Parathyroid adenoma (tissue), 2 donors: ENCODE data around the gene SYT15.

Source experiments
- H2AFZ ChIP-seq: fragments of 300-600 bp; sonication (generic); one replicate; pipeline ENCODE4 v1.7.0; 2017; ENCODE audit warnings: antibody characterized with exemption, mild to moderate bottlenecking
- H3K27ac ChIP-seq: fragments of 300-600 bp; sonication (generic); one replicate; pipeline ENCODE4 v1.7.0; 2017
- H3K27me3 ChIP-seq: fragments of 300-600 bp; sonication (generic); one replicate; pipeline ENCODE4 v1.7.0; 2017; ENCODE audit warnings: low read length; ENCODE audit not compliant: control insufficient read depth, insufficient read depth
- H3K36me3 ChIP-seq: fragments of 300-600 bp; sonication (generic); one replicate; pipeline ENCODE4 v1.7.0; 2017; ENCODE audit warnings: low read length; ENCODE audit not compliant: control insufficient read depth, insufficient read depth
- H3K4me1 ChIP-seq: fragments of 300-600 bp; sonication (generic); one replicate; pipeline ENCODE4 v1.7.0; 2017; ENCODE audit warnings: control low read depth
- H3K4me2 ChIP-seq: fragments of 300-600 bp; sonication (generic); one replicate; pipeline ENCODE4 v1.7.0; 2017; ENCODE audit warnings: low read length
- H3K4me3 ChIP-seq: fragments of 300-600 bp; sonication (generic); one replicate; pipeline ENCODE4 v1.7.0; 2017; ENCODE audit warnings: low read depth, low read length
- H3K79me2 ChIP-seq: fragments of 300-600 bp; sonication (generic); one replicate; pipeline ENCODE4 v1.7.0; 2017; ENCODE audit warnings: control low read depth
- H3K9ac ChIP-seq: fragments of 300-600 bp; sonication (generic); one replicate; pipeline ENCODE4 v1.7.0; 2017; ENCODE audit warnings: mild to moderate bottlenecking
- H3K9me3 ChIP-seq: fragments of 300-600 bp; sonication (generic); one replicate; pipeline ENCODE4 v1.7.0; 2017; ENCODE audit warnings: low read length; ENCODE audit not compliant: control insufficient read depth
- CTCF ChIP-seq: fragments of 300-600 bp; sonication (generic); IDR thresholded peaks from one replicate; pipeline ENCODE4 v1.7.0; 2017; ENCODE audit warnings: antibody characterized with exemption, mild to moderate bottlenecking
- donor health status: primary hyperparathyroidism.

The SYT15 gene

GRCh38 chr10:46542567-46543465 is 36.1 kb upstream of the SYT15 start:
- H3K27ac ChIP-seq: no peak overlapping the region
- no peaks in the 10 kb centered on the region for H3K79me2 ChIP-seq
- TF ChIP-seq CTCF: no peak
- H3K27me3 ChIP-seq: no peaks in the 10 kb centered on the region
- no peaks in the 10 kb centered on the region for H3K9me3 ChIP-seq
- H3K9ac ChIP-seq: no peak overlapping the region
- H3K4me2 ChIP-seq: no peak overlapping the region
- H3K4me1 ChIP-seq: peaks cover 11% of the 10 kb centered on the region
- H2AFZ ChIP-seq: no peak overlapping the region
- H3K36me3 ChIP-seq: no peaks in the 10 kb centered on the region
- no peak overlapping the region for H3K4me3 ChIP-seq

GRCh38 chr10:46543466-46544377 is 35.2 kb upstream of the SYT15 start:
- H3K4me2 ChIP-seq: no peak overlapping the region
- H3K4me1 ChIP-seq: peaks cover 11% of the 10 kb centered on the region

GRCh38 chr10:46544989-46545791 is 33.7 kb upstream of the SYT15 start:
- H3K4me1 ChIP-seq: peaks cover 11% of the 10 kb centered on the region
- no peak overlapping the region for H3K9ac ChIP-seq
- no peak overlapping the region for H3K4me2 ChIP-seq
- no peaks in the 10 kb centered on the region for H3K27me3 ChIP-seq
- no peak overlapping the region for H2AFZ ChIP-seq
- no peaks in the 10 kb centered on the region for H3K9me3 ChIP-seq
- no peak overlapping the region for H3K27ac ChIP-seq
- no peaks in the 10 kb centered on the region for H3K36me3 ChIP-seq
- H3K4me3 ChIP-seq: no peak overlapping the region
- H3K79me2 ChIP-seq: no peaks in the 10 kb centered on the region
- peak; percentile 29 for TF ChIP-seq CTCF

More at GRCh38 chr10:46543466-46544377, 35.2 kb upstream of the SYT15 start:
- Histone ChIP-seq H3K27ac (no peak overlapping the region), H3K36me3 (no peaks in the 10 kb centered on the region), H3K9me3 (no peaks in the 10 kb centered on the region), H3K27me3 (no peaks in the 10 kb centered on the region), H2AFZ (no peak overlapping the region), H3K79me2 (no peaks in the 10 kb centered on the region), H3K9ac (no peak overlapping the region), H3K4me3 (no peak overlapping the region)
- no peak for TF ChIP-seq CTCF

GRCh38 chr10:46545861-46546590 is 32.9 kb upstream of the SYT15 start:
- Histone ChIP-seq H3K9me3 (no peaks in the 10 kb centered on the region), H3K4me2 (no peak overlapping the region), H3K9ac (no peak overlapping the region), H3K4me1 (peaks cover 11% of the 10 kb centered on the region), H3K36me3 (no peaks in the 10 kb centered on the region), H3K27ac (no peak overlapping the region), H2AFZ (no peak overlapping the region), H3K4me3 (no peak overlapping the region), H3K79me2 (no peaks in the 10 kb centered on the region), H3K27me3 (no peaks in the 10 kb centered on the region)
- TF ChIP-seq CTCF: no peak
